Activated CD4-positive, alpha-beta T cell treated with anti-CD3 and anti-CD28 coated beads, Interleukin-2, amount 10 ng/mL, durations not matched to agents 24 days and 14 days (primary cell): ENCODE data around the gene HDAC9. TPM values are rescaled to one million over a fixed set of nuclear protein-coding genes. Genes with fewer than 3 reads are reported as not detected.

Source experiments
- DNase-seq: peaks from one replicate; pipeline ENCODE4 v3.0.0; 2022
- H3K27ac Mint-ChIP-seq: one replicate; pipeline ENCODE4 v1.8.0; 2022; ENCODE audit warnings: mild to moderate bottlenecking, mixed read lengths
- H3K27me3 Mint-ChIP-seq: one replicate; pipeline ENCODE4 v1.8.0; 2022; ENCODE audit warnings: mixed read lengths
- H3K36me3 Mint-ChIP-seq: one replicate; pipeline ENCODE4 v1.8.0; 2022; ENCODE audit warnings: low read depth, mild to moderate bottlenecking, mixed read lengths
- H3K4me1 Mint-ChIP-seq: one replicate; pipeline ENCODE4 v1.8.0; 2021; ENCODE audit warnings: mixed read lengths
- H3K4me3 Mint-ChIP-seq: one replicate; pipeline ENCODE4 v1.8.0; 2022; ENCODE audit warnings: mild to moderate bottlenecking, moderate library complexity, mixed read lengths
- H3K9me3 Mint-ChIP-seq: one replicate; pipeline ENCODE4 v1.8.0; 2021; ENCODE audit warnings: mixed read lengths
- intact Hi-C: fragments of 100-400 bp; cut with micrococcal nuclease; formaldehyde crosslinking; loops from one replicate; pipeline ENCODE4 v1.15.1; 2023
- total RNA-seq: library from RNA; stranded (reverse); gene quantifications from 2 replicates; pipeline ENCODE4 v1.2.3, GENCODE V29; 2022

Gene HDAC9
- total RNA-seq, 1 donor from 2014 or later = 3.0 TPM

DNA sequence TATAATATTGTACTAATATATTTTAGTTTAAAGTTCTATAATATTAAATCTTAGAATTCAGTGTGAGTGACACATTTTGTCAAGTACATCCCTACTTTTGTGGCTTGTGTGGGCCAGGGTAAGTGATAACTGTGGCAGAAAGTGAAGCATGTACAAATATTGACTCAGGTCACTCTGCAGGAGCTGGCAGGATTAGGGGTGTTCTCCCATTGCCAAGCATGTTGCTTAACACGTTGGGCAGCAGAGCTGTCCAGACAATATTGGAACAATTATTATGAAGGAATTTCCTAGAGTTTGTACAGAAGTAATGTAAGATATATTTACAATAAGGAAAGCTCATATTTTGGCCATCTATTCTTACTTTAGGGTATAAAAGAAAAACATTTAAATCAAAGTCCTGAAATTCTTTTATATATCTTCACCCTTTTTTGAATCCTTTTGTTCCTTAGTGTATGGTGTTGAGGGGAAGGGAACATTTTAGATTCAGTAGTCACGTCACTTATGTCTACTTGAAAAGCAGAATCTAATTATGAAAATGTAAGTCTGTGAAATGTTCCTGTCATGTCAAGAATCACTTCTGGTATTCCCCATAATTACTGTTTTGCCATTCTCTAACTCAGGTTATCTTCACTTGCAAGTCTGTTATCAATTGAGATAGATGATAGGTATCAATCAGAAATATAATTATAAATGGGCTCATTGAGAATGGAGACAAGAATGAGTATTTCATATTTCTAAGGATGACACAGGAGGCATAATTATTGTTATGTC, 4.0 kb downstream of the HDAC9 start:
- no peaks in the 10 kb centered on the region for H3K36me3 Mint-ChIP-seq
- no peaks in the 10 kb centered on the region for H3K9me3 Mint-ChIP-seq
- DNase-seq = no peak
- intact Hi-C loops = no loop called here
- H3K4me3 Mint-ChIP-seq = no peak overlapping the region
- H3K27me3 Mint-ChIP-seq = peaks cover 1% of the 10 kb centered on the region
- peaks cover 17% of the 10 kb centered on the region for H3K4me1 Mint-ChIP-seq
- H3K27ac Mint-ChIP-seq = no peak overlapping the region

DNA sequence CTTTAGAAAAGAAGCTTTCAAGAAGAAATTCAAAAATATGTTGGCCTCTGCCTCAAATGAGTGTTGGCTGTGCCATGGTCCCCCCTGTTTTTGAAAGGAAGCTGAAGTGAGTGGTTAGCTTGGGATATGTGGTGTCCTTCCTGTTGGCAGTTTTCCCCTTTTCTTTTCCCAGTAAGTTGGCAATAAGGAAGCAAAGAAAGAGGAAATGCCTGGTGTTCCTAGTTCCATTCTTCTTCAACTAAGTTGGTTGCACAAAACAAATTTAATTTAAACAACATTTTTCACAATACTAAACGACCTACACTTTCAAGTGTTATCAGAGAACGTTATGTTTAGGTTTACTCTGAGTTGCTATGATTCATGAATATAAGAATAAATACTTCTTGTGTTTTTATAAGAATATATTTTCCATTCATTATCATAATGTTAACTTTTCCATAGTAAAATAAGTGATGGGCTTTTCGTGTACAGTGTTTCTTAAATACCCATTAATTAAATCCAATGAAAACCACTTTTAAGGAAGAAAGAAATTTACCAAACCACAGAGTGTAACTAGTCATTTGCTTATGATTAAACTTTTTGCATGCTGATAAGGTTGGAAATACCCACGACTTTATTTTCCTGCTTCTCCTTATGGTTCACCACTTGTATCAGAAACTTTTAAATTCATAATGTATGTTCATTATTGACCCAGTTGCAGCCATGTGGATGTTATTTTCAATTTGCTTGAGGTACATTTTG, 7.7 kb downstream of the HDAC9 start:
- Mint-ChIP-seq H3K36me3 (no peaks in the 10 kb centered on the region), H3K27ac (no peak overlapping the region), H3K4me3 (no peak overlapping the region), H3K9me3 (no peaks in the 10 kb centered on the region), H3K27me3 (no peaks in the 10 kb centered on the region), H3K4me1 (no peaks in the 10 kb centered on the region)
- intact Hi-C loops = no loop called here
- no peak for DNase-seq

DNA sequence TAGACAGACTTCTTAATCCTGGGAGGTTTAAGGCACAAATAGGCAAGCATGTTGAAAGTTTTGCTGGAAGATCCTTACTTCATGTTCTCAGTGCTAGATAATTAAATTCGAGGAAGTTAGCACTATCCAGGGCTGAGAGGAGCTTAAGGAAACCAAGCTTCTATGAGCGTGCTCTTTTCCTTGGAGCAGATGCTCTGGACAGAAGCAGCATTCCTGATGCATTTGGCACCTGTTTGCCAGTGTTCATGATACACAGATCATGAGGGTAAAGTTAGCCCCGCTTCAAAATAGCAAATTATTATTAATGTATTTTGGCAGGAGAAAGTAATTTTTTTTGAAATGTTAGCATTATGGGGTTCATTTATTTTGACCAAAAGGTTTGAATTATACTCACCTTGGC, 9.4 kb downstream of the HDAC9 start:
- H3K27me3 Mint-ChIP-seq = no peaks in the 10 kb centered on the region
- H3K4me1 Mint-ChIP-seq = peaks cover 7% of the 10 kb centered on the region
- H3K27ac Mint-ChIP-seq = no peak overlapping the region
- no peak overlapping the region for H3K4me3 Mint-ChIP-seq
- no peaks in the 10 kb centered on the region for H3K9me3 Mint-ChIP-seq
- intact Hi-C loops = no loop called here
- DNase-seq = no peak
- no peaks in the 10 kb centered on the region for H3K36me3 Mint-ChIP-seq

DNA sequence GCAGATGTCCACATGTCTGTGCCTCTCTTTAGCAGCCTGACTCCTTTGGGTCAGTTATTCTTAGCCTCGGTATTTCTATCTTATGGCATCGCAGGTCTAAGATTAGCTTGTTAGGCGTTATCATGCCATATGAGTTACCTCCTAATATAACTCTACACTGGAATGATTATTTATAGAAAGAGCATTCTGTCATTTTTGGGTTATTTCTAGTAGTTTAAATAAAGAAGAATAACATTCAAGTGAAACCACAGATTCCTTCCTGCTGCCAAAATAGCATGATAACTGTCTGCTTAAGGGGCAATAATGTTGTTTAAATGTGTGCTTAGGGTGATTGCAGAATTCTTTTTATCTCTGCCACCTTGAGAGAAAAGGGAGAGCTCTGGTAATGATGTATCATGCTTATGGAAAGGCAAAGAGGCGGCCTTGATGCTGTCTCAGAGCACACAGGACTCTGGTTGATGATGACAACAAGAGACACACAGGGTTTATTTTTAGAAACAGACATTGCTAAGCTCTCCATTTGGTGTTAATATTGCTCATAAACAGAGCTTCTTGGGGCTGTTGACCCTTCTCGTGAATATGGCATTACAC, 10.4 kb downstream of the HDAC9 start:
- DNase-seq = no peak
- peaks cover 7% of the 10 kb centered on the region for H3K4me1 Mint-ChIP-seq
- H3K4me3 Mint-ChIP-seq = no peak overlapping the region
- intact Hi-C loops = no loop called here
- H3K9me3 Mint-ChIP-seq = no peaks in the 10 kb centered on the region
- no peak overlapping the region for H3K27ac Mint-ChIP-seq
- H3K27me3 Mint-ChIP-seq = no peaks in the 10 kb centered on the region
- H3K36me3 Mint-ChIP-seq = no peaks in the 10 kb centered on the region

DNA sequence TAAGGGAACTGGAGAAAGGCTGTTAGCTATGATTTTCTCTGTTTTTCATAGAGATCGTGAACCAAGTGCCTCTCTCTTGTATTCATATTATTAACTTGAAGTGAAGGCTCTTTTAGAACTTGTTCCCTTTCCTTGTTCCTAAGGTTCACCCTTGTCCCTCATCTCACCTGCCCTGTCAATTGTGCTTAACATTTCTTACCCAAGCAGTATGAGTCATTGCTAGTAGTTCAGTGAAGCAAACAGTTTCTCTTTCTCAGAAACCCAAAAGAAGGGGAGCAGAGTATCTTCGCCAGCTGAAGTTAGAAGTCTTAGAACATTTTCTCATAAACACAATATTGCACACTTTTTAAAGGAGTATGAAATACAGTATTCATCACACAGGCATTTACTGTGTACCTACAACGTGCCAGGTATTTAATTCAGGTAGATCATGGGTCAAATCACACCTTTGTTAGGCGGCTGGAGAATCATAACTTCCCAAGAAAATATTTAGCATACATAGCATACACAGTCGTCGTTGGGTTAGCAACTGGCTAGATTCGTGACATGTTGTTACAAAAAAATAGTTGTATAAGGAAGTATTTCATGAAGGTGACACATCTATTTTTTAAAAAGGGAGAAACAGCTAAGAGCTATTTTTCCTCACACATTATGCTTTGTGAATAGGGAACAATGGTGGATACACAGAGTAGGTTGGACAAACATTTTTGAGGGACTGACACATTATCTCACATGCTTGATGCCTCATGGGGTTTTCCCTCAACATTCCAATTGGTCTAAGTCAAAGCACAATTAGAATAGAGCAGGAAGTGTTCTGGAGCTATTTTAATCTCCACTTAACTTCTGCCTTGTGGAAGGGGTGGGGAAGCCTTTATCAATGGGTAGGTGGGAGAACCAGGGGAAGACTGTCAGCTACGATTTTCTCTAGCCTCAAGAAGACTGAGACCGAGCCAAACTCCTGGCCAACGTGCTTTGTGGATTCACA, 13.2 kb downstream of the HDAC9 start:
- Mint-ChIP-seq H3K27me3 (no peaks in the 10 kb centered on the region), H3K36me3 (no peaks in the 10 kb centered on the region), H3K27ac (peak overlapping the region; percentile 78), H3K4me1 (peaks cover 7% of the 10 kb centered on the region), H3K9me3 (no peaks in the 10 kb centered on the region), H3K4me3 (peak overlapping the region; percentile 51)
- intact Hi-C loops = loop anchor here (1.0 kb wide), 1 partner anchor 13 kb away; the partner anchor contains the start of gene HDAC9
- no peak for DNase-seq

DNA sequence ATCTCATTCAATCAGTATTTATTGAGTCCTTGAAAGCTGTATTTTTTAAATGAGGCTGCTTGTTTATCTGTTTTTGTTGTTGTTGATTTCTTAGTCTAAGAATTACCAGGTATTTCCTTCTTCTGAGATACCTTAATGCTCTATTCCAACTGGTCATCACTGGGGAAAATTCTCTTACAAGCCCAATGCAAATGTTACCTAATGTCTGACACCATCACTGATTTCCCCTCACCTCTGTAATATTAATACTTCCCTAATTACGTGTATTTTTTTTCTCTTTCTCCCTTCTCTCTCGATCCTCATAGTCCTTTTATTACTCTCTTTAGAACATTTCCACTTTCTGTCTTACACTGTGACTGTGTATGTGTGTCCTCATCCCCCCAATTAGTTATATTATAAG, 13.9 kb downstream of the HDAC9 start:
- Mint-ChIP-seq H3K9me3 (no peaks in the 10 kb centered on the region), H3K4me1 (peaks cover 7% of the 10 kb centered on the region), H3K4me3 (no peak overlapping the region), H3K27me3 (no peaks in the 10 kb centered on the region), H3K27ac (peak overlapping the region; percentile 43), H3K36me3 (no peaks in the 10 kb centered on the region)
- intact Hi-C loops = no loop called here
- no peak for DNase-seq

DNA sequence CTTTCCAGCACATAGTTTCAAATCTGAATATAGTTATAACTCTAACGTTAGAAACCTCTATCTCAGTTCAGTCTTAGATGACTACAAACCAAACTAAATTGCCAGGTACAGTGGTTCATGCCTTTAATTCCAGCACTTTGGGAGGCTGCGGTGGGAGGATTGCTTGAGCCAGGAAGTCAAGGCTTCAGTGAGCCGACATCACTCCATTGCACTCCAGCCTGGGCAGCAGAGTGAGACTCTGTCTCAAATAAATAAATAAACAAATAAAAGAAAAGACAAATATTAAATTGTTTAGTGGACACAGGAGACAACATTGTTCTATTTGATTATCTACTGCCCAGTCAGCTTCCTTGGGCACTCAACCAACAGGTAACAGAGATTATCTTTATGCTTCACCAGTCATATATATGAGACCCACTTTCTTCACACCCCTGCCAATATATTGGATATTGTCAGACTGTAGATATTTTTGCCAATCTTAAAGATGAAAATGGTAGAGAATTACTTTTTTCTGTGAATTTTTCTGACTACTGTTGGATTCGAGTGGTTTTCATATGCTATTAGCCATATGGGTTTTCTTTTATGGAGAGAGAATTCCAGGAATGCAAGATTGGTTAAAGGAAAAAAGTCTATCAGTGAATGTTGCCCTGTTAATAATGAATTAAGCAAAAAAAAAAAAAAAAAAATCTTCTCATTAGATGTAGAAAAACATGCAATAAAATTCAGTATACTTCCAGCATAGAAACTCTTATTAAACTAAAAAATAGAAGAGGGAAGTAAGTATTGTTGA, 16.0 kb downstream of the HDAC9 start:
- Mint-ChIP-seq H3K4me3 (no peak overlapping the region), H3K27ac (no peak overlapping the region), H3K4me1 (peaks cover 7% of the 10 kb centered on the region), H3K36me3 (no peaks in the 10 kb centered on the region), H3K27me3 (no peaks in the 10 kb centered on the region), H3K9me3 (no peaks in the 10 kb centered on the region)
- intact Hi-C loops = no loop called here
- DNase-seq = no peak

DNA sequence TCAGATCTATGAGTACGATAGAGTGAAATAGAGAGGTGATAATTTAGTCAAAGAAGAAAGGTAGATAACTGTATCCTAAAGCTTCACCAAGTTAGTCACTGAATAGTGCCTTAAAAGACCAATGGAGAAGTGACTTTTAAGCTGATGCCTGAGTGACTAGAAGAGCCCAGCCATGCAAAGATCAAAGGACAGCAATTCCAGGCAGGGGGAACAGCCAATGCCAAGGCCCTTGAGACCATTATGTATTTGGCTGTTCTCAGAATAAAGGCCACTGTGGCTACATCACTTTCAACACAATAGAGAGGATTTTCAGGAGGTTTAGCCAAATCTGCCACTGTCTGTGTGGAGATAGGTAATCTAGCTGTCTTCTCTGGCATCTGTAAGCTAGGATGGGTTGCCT, 17.8 kb downstream of the HDAC9 start:
- no peak for DNase-seq
- H3K9me3 Mint-ChIP-seq = no peaks in the 10 kb centered on the region
- H3K27ac Mint-ChIP-seq = no peak overlapping the region
- intact Hi-C loops = no loop called here
- no peaks in the 10 kb centered on the region for H3K36me3 Mint-ChIP-seq
- peaks cover 7% of the 10 kb centered on the region for H3K4me1 Mint-ChIP-seq
- H3K4me3 Mint-ChIP-seq = no peak overlapping the region
- no peaks in the 10 kb centered on the region for H3K27me3 Mint-ChIP-seq

DNA sequence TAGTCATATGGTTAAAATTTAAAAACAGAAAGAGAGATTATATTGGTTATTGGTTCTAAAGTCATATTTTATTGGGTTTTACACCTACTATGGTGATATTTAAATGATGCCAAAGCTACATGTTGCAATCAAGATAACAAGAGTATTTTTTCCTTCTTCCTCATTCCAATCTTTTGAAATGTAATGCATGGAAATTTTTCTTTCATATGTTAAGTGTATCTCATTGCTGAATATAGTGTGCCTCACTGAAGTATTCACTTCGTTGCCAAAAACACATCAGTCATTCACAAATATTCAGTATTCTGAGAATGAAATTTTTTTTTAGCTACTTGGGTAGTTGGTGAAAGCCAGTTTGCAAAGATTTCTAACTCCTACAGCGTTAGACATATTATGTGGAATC, 19.5 kb downstream of the HDAC9 start:
- H3K27me3 Mint-ChIP-seq = no peaks in the 10 kb centered on the region
- H3K4me1 Mint-ChIP-seq = no peaks in the 10 kb centered on the region
- H3K27ac Mint-ChIP-seq = no peak overlapping the region
- intact Hi-C loops = no loop called here
- DNase-seq = no peak
- H3K4me3 Mint-ChIP-seq = no peak overlapping the region
- no peaks in the 10 kb centered on the region for H3K9me3 Mint-ChIP-seq
- H3K36me3 Mint-ChIP-seq = no peaks in the 10 kb centered on the region

DNA sequence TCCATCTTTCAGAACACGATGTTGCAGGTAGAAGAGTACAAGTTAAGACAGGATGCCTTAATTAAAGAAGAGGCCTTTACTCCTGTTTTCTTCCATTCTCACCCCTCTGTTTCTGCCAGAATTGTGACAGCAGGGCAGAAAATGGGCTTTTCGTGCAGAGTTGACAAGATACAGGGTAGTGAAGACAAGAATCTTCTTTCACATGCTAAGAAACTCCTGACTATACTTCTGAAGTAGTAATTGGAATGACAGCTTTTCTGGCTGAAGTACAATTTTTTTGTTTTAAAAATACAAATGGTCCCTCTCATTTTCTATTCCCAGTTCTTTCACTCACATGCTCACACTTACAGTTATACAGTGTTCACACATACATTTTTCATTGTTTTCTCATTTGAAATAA, 22.1 kb downstream of the HDAC9 start:
- Mint-ChIP-seq H3K4me3 (no peak overlapping the region), H3K27ac (no peak overlapping the region), H3K9me3 (no peaks in the 10 kb centered on the region), H3K27me3 (no peaks in the 10 kb centered on the region), H3K4me1 (no peaks in the 10 kb centered on the region), H3K36me3 (no peaks in the 10 kb centered on the region)
- no peak for DNase-seq
- intact Hi-C loops = no loop called here

DNA sequence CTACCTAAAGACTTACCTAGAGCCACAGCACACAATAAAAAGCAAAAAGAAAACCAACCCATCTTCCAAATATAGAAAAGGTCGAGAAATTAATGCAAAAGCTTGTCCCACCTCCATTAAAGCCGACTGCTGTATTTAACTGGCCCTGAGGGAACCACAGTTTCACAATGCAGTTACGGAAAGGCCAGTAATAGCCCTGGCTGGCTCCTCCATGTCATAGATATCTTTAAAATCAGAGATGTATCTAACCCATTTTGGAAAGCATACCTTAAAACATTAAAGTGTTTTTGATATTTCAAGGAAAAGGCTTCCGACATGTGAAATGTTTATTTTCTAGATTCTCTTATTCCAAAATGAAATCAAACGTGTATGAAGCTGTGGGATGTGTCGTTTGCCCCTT, 23.0 kb downstream of the HDAC9 start:
- no peaks in the 10 kb centered on the region for H3K36me3 Mint-ChIP-seq
- H3K27ac Mint-ChIP-seq = no peak overlapping the region
- intact Hi-C loops = no loop called here
- no peak overlapping the region for H3K4me3 Mint-ChIP-seq
- no peaks in the 10 kb centered on the region for H3K27me3 Mint-ChIP-seq
- H3K9me3 Mint-ChIP-seq = no peaks in the 10 kb centered on the region
- no peak for DNase-seq
- no peaks in the 10 kb centered on the region for H3K4me1 Mint-ChIP-seq

DNA sequence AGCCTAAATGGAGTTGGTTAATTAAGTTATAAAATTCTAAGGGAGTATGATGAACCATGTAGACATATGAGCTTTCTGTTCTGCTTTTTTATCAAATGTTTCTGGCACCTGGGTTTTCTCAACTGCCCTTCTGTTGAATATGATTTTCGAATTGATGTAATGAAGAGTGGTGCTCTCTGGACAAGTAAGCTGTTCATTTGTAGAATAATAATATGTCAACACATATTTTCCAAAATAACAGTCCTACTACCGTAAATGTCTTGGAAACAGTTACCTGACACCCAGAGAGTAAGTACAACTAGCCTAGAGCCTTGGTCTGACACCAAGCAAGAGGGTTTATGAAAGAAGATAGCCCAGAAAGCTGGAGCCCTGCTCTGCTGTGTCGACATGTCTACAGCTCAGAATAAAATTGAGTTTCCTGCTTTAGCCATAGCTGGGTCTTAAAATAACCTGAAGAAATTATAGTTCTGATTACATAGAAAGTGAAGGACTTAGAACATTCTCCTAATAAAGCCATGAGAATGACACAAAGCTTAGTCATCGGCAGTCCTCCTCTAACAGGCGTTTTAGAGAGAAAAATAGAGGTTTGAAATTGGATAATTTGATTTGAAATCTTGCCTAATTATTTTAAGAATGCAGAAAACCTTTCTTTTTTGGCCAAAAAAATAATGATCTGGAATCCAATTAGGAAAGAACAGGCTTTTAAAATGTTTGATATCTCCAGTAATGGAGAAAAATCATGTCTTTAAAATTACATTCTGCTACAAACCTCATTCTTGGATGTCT, 25.1 kb downstream of the HDAC9 start:
- no peaks in the 10 kb centered on the region for H3K4me1 Mint-ChIP-seq
- no peak for DNase-seq
- H3K27ac Mint-ChIP-seq = no peak overlapping the region
- no peaks in the 10 kb centered on the region for H3K36me3 Mint-ChIP-seq
- H3K9me3 Mint-ChIP-seq = no peaks in the 10 kb centered on the region
- intact Hi-C loops = no loop called here
- no peaks in the 10 kb centered on the region for H3K27me3 Mint-ChIP-seq
- H3K4me3 Mint-ChIP-seq = no peak overlapping the region
